ENCODE data around the gene SLC16A4. TPM values are rescaled to one million over a fixed set of nuclear protein-coding genes. Genes with fewer than 3 reads are reported as not detected.

Gene SLC16A4
- total RNA-seq, 1 donor from 2014 or later: 14.8 TPM

- H3K27me3 ChIP-seq (ENCODE audit: insufficient read depth, low read length): no peaks in the 10 kb centered on the region
- H3K79me2 ChIP-seq (ENCODE audit: insufficient read depth, low read length): peaks cover 89% of the 10 kb centered on the region
- Mint-ChIP-seq H3K4me1 (ENCODE audit: low read depth, unreplicated experiment) (peaks cover 5% of the 10 kb centered on the region), H3K9me3 (ENCODE audit: unreplicated experiment) (no peaks in the 10 kb centered on the region), H3K4me3 (ENCODE audit: unreplicated experiment) (no peak overlapping the region), H3K27ac (ENCODE audit: unreplicated experiment) (no peak overlapping the region), H3K27me3 (ENCODE audit: low read depth, unreplicated experiment) (no peaks in the 10 kb centered on the region), H3K36me3 (ENCODE audit: low read depth, unreplicated experiment) (no peaks in the 10 kb centered on the region)
- H3K4me2 ChIP-seq (ENCODE audit: low read length): no peak overlapping the region
- no peaks in the 10 kb centered on the region for H3K4me1 ChIP-seq (ENCODE audit: insufficient read depth, low read length)
- no peak overlapping the region for H3K9ac ChIP-seq (ENCODE audit: low read length)
- no peak for TF ChIP-seq CTCF (IDR thresholded peaks at IDR 0.05; ENCODE audit: insufficient read depth, low read depth, low read length)
- TF ChIP-seq EZH2 (IDR thresholded peaks at IDR 0.05; ENCODE audit: insufficient read depth, low read length): no peak
- no peak overlapping the region for H2AFZ ChIP-seq (ENCODE audit: low read depth, low read length)
- FAIRE-seq (no peak), DNase-seq (ENCODE audit: low read depth) (no peak)
- no peaks in the 10 kb centered on the region for H3K9me3 ChIP-seq (ENCODE audit: insufficient read depth, low read depth, low read length)
- H3K36me3 ChIP-seq (ENCODE audit: insufficient read depth, low read length): peaks cover 7% of the 10 kb centered on the region
- H3K4me3 ChIP-seq (ENCODE audit: insufficient read depth, low read depth, low read length): no peak overlapping the region
- H3K27ac ChIP-seq (ENCODE audit: low read depth, low read length): no peak overlapping the region
- H4K20me1 ChIP-seq (ENCODE audit: insufficient read depth, low read length): peaks cover 26% of the 10 kb centered on the region
Observed at GRCh38 chr1:110356379-110356778, 34.4 kb downstream of the SLC16A4 start.

GRCh38 chr1:110355321-110355720 lies 35.5 kb downstream of the SLC16A4 start:
- no peaks in the 10 kb centered on the region for H3K9me3 Mint-ChIP-seq (ENCODE audit: unreplicated experiment)
- H3K9ac ChIP-seq (ENCODE audit: low read length): no peak overlapping the region
- FAIRE-seq (no peak), DNase-seq (ENCODE audit: low read depth) (no peak)
- no peaks in the 10 kb centered on the region for H3K9me3 ChIP-seq (ENCODE audit: insufficient read depth, low read depth, low read length)
- no peaks in the 10 kb centered on the region for H3K36me3 Mint-ChIP-seq (ENCODE audit: low read depth, unreplicated experiment)
- no peak overlapping the region for H2AFZ ChIP-seq (ENCODE audit: low read depth, low read length)
- no peak overlapping the region for H3K27ac Mint-ChIP-seq (ENCODE audit: unreplicated experiment)
- H3K36me3 ChIP-seq (ENCODE audit: insufficient read depth, low read length): peaks cover 7% of the 10 kb centered on the region
- no peak overlapping the region for H3K4me2 ChIP-seq (ENCODE audit: low read length)
- H3K27me3 Mint-ChIP-seq (ENCODE audit: low read depth, unreplicated experiment): no peaks in the 10 kb centered on the region
- no peak overlapping the region for H3K4me3 ChIP-seq (ENCODE audit: insufficient read depth, low read depth, low read length)
- H3K27me3 ChIP-seq (ENCODE audit: insufficient read depth, low read length): no peaks in the 10 kb centered on the region
- H3K4me1 ChIP-seq (ENCODE audit: insufficient read depth, low read length): no peaks in the 10 kb centered on the region
- H3K4me1 Mint-ChIP-seq (ENCODE audit: low read depth, unreplicated experiment): peaks cover 5% of the 10 kb centered on the region
- no peak overlapping the region for H3K4me3 Mint-ChIP-seq (ENCODE audit: unreplicated experiment)
- TF ChIP-seq CTCF (IDR thresholded peaks at IDR 0.05; ENCODE audit: insufficient read depth, low read depth, low read length): no peak
- TF ChIP-seq EZH2 (IDR thresholded peaks at IDR 0.05; ENCODE audit: insufficient read depth, low read length): no peak
- H3K27ac ChIP-seq (ENCODE audit: low read depth, low read length): no peak overlapping the region
- peaks cover 32% of the 10 kb centered on the region for H4K20me1 ChIP-seq (ENCODE audit: insufficient read depth, low read length)
- peaks cover 92% of the 10 kb centered on the region for H3K79me2 ChIP-seq (ENCODE audit: insufficient read depth, low read length)

GRCh38 chr1:110350360-110350759 lies 40.5 kb downstream of the SLC16A4 start:
- no peaks in the 10 kb centered on the region for H3K9me3 Mint-ChIP-seq (ENCODE audit: unreplicated experiment)
- no peak overlapping the region for H3K27ac Mint-ChIP-seq (ENCODE audit: unreplicated experiment)
- Histone ChIP-seq H3K36me3 (ENCODE audit: insufficient read depth, low read length) (peaks cover 11% of the 10 kb centered on the region), H3K27ac (ENCODE audit: low read depth, low read length) (no peak overlapping the region), H3K4me1 (ENCODE audit: insufficient read depth, low read length) (peaks cover 20% of the 10 kb centered on the region), H3K79me2 (ENCODE audit: insufficient read depth, low read length) (peaks cover 96% of the 10 kb centered on the region), H3K4me3 (ENCODE audit: insufficient read depth, low read depth, low read length) (no peak overlapping the region), H2AFZ (ENCODE audit: low read depth, low read length) (no peak overlapping the region), H3K9ac (ENCODE audit: low read length) (no peak overlapping the region), H3K4me2 (ENCODE audit: low read length) (no peak overlapping the region), H4K20me1 (ENCODE audit: insufficient read depth, low read length) (peaks cover 58% of the 10 kb centered on the region), H3K27me3 (ENCODE audit: insufficient read depth, low read length) (no peaks in the 10 kb centered on the region), H3K9me3 (ENCODE audit: insufficient read depth, low read depth, low read length) (no peaks in the 10 kb centered on the region)
- FAIRE-seq (no peak), DNase-seq (ENCODE audit: low read depth) (no peak)
- TF ChIP-seq CTCF (IDR thresholded peaks at IDR 0.05; ENCODE audit: insufficient read depth, low read depth, low read length): no peak
- no peak for TF ChIP-seq EZH2 (IDR thresholded peaks at IDR 0.05; ENCODE audit: insufficient read depth, low read length)
- no peak overlapping the region for H3K4me3 Mint-ChIP-seq (ENCODE audit: unreplicated experiment)
- peaks cover 18% of the 10 kb centered on the region for H3K4me1 Mint-ChIP-seq (ENCODE audit: low read depth, unreplicated experiment)
- peaks cover 9% of the 10 kb centered on the region for H3K36me3 Mint-ChIP-seq (ENCODE audit: low read depth, unreplicated experiment)
- no peaks in the 10 kb centered on the region for H3K27me3 Mint-ChIP-seq (ENCODE audit: low read depth, unreplicated experiment)
